HCEC 1CT (cell line): ENCODE measurements around the gene MYO7B.
A peak's percentile ranks its signal among the peaks of the same experiment; 100 is the strongest.
"Not testable (repeated sequence)": the region's sequence is repeated elsewhere in the genome, so short reads cannot be mapped to it uniquely, and the experiment has no call there.

Experiments
- DNase-seq: peaks from one replicate; pipeline ENCODE4 v3.0.0-alpha.2; 2017

MYO7B gene

DNA sequence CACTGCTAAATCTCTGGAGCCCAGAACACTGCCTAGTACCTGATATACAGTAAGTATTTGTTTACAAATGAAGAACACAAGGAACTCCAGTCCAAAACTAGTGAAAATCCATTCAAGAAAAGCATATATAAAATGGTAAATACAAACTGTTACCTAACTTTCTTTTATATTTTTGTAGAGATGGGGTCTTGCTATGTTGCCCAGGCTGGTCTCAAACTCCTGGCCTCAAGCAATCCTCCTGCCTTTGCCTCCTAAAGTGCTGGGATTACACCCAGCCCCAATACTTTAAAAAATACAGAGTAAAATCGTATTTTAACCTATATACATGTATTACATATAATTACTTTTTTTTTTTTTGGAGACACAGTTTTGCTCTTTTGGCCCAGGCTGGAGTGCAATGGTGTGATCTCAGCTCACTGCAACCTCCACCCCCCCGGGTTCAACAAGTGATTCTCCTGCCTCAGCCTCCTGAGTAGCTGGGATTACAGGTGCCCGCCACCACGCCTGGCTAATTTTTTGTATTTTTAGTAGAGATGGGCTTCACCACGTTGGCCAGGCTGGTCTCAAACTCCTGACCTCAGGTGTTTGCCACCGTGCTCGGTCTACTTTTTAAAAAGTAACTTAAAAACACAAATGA is 11.2 kb upstream of the MYO7B start:
- not testable (repeated sequence) for DNase-seq

DNA sequence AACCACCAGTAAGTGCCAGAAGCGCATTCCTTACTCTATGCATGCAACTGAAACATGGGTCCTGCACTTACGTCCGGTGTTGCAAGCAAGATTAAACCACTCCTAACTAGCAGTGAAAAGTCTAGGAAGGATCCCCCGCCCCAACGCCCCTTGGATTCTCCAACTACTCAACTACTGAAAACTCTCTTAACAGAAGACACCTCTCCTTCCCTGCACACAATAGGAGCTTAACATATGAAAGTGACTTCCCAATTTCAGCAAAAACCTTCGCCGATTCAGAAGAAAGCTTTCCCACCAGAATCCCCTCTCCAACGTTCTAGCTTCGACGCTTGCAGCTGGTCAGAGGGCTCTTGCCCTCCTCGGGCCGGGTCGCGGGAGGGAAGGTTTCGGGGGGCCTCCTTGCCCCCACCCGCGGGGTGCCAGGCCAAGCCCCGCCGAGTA is 9.8 kb upstream of the MYO7B start:
- DNase-seq: peak; percentile 43

DNA sequence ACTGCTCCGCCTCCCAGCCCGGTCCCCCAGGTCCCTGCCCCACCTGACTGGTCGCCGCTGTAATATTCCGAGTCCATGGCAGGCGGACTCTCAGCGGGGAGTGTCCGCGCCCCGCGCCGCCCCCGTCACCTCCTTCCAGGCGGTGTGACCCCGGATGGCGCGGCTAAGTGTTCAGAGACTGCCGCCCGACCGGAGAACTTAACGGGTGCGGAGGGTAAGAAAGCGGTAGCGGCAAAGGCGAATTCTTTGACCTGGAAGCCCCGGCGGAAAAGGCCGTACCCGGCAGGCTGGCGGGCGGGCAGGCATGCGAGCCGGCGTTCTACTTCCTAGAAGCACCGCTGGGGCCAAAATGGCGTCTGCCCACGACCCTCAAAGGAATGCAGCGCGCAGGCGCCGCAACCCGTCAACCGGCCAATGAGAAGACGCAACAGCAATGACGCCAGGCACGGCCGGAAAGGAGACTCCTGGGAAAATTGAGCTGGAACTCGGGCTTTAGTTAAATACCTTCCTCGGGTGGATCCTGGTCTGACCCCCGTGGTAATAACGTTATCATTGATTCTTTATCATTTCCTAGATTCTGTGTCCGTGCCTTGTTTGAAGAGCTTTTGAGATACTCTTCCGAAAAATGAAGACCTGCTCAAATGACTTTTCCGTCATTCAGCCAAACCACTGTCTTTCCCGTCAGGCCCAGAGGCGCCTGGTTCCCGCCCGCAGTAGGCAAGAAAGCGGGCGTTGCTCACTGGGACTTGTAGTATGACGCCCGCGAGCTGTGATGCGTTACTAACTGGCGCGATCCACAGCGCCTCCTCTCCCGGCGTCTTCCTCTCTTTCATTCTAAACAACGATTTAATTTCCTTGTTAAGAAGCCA is 9.1 kb upstream of the MYO7B start, which contains the start of gene IWS1:
IWS1 (minus strand) TSS at position 358 of the 869 bp plus-strand sequence; CDS start at position 77, 281 bp downstream.
- peak; percentile 96 for DNase-seq

DNA sequence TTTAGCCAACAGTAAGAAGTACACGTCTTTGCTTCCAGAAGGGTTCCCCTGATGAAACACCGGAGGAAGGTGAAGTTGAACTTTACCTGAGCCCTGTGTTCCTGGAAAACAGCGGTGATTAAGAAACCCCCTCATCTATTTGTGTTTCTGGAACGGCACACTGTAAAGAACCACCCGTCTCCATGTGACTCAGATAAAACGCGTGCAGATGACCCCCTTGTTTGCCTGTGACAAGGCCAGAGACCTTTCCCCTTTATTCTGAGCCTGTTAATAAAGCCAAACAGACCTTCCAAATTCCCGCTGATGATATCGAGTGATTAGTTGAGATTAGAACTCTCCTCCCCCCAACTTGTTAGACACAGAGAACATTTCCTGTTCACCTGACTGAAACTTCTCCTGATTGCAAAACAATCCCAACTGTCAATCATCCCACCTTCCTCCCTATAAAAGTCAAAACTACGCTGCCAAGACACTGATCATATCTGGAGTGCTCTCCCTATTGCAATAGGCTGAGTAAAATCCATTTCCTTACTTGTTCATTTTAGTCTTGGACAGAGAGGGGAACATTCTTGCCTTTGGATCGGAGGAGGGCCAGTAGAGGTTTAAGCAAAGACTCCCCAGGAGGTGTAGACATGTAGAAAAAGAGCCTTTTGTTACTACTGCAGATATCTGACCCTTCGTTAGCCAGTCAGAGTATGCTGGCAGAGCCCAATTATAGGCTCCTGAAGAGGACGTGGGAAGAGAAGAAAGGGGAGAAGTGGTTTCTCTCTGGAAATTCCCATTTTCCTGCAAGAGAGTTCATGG is 8.3 kb upstream of the MYO7B start:
- no peak for DNase-seq

DNA sequence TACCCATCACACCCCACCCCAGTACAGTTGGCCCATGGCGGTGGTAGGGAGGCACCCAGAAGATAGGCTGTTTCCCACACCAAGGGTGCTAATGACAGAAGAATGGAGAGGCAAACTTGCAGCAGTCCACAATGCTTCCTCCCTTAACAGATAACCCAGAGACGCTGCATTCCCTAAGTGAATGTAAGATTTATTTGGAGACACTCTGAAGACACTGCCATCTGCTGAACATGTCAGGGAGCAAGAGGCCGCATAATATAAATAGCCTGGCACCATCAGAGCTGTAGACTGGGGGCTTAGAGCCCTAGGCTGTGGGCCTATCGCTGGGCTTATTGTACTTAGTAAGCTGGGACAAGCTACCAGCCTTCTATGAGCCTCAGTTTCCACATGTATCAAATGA is 7.0 kb upstream of the MYO7B start:
- no peak for DNase-seq

DNA sequence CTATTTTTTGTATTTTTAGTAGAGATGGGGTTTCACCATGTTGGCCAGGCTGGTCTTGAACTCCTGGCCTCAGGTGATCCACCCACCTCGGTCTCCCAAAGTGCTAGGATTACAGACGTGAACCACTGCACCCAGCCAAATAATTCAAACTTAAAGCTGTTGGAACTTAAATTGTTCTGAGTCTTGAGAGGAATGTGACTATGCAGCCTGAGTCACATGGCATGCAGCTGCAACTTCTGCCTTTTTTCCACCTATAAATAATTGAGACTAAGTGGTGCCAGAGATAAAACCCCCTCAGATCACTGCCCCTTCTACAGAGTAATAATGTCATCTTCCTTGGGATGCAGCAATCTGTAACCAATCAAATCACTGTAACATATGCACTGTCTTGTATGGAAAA is 6.1 kb upstream of the MYO7B start:
- DNase-seq: not testable (repeated sequence)

DNA sequence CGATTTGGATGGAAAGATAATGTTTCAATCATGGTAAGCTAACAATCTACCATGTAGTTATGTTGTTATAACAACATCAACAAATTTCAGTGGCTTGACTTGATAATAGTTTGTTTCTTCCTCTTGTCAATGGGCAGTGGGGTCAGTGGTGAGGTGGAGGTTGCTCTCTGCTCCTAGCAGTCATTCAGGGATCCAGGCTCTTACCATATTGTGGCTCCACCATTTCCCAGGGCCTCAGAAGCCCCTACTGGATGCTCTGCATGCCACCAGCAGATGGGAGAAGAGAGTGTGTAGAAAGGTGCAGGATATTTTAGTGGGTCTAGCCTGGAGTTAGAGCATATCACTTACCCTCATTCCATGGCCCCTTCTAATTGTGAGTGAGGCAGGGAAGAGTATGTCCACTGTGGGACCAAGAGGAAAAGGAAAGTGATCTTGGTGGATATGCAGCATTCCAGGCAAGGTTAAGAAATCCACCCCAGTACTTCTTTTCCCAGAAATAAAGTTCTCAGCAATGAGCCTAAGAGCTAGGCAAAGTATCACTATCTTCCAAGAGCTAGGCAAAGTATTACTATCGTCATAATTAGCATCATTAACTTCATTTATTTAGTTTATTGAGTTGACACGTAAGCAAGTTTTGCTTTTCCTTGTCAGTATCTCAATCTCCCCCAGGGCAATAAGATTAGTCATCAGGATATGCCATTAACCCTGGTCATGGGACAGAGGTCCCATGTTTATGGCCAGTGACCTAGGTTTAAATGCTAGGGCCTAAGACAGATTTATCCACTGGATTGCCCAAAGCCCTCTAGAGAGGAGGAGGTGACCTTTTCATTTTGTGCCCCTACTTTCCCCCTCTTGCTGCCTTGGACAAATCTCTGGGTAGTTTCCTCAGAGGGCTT is 5.0 kb upstream of the MYO7B start:
- no peak for DNase-seq

DNA sequence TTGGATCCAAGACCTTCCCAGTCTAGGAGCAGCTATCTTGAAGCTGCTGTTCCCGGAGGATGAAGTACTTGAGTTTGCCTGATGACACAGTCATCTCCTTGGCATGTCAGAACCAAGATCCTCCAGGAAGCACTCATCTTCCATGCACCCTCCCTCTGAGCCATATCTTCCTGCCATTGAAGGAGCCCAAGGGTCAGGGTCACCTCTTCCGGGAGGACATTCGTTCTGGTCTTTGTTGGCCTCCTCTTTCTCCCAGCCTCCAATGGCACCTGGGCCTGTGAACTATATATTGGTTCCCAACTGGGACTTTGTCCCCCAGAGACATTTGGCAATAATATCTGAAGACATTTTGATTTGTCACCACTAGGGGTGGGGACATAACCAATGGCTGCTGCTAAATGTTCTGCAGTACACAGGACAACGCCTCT is 4.2 kb upstream of the MYO7B start:
- no peak for DNase-seq

DNA sequence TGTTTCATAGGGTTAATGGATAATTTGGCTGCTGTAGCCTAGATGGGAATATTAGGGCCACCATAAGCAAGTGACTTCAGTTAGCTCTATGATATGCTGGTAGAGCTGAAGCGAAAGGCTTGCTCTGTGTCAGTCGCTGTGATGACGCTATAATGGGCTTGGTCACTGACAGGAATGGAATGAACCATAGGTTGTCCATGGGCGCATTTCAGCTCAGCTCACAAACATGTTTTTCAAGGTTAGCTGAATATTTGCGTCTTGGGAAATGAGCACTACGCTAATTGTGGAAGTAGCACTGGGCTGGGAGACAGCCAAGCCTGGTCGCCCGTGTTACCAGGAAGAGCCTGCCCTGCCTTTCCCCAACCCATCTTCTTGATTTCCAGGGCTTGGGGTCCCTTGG is 3.2 kb upstream of the MYO7B start:
- no peak for DNase-seq

DNA sequence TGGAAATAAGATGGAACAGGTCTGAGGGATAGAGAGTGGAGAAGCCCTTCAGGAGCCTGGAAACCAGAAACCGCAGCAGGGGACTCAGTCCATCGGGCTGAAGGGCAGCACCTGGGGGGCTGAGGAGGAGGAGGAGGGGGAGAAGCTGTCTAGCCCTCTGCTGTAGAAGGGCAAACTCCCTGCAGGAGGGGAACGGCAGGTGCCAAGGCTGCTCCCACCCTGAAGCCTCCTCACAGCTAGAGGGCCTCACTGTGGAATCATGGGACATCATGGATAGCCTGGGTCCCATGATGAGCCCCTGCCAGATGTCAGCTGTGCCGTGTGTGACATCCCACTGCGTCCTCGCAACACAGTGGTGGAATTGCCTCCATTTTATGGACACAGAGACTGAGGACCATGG is 435 bp downstream of the MYO7B start:
- no peak for DNase-seq

DNA sequence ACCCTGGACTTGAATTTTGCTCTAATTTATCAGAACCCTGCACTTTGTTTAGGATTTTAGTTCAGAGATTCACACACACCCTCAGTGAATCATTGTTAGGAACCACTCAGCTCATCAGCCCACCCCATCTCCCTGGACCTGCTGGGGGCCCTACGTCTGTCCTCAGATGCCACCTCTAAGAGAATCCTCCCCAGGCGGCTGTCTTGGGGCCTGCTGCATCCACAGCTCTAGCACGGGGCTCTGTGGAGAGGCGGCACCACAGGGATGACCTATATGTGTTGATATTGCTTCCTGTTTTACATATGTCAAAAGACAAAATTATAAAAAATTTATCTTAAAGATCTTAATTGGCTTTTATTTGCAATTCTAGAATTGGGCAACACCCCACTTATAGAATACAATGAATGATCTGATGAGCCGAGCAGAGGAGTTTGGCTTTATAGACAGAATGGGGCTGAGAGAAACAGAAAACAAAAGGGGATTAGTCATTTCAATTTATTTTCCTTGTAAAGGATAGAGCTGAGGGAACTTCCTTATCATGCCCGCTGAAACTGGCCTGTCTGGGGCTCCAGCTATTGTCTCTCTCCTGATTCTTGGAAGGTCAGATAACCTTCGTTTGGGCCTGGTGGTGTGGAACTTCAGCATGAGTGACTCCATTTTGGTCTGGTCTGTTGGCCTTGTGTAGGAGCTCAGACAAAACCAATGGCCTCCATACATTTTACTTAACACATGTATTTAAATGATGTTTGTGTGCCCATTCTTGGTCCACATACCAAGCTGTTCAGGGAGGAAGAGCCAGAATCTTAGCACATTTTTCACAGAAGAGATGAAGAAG is 1.4 kb downstream of the MYO7B start:
- DNase-seq: no peak

DNA sequence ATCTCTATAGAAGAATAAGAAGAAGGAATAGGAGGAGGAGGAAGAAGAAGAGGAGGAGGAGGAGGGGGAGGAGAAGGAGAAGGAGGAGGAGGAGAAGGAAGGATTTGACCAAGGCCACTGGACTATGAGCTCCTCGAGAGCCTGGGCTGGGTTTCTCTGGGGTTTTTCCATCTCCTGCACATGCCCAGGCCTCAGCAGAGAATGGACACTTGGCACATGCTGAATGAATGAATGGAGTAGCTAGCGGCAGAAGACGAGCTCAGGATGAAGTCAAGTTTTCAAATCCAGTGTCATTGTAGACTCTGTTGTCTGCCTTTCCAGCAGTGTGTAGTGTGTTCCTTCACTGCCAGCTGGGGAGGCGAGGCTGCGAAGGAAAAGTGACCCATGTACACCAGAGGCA is 2.2 kb downstream of the MYO7B start:
- DNase-seq: no peak

DNA sequence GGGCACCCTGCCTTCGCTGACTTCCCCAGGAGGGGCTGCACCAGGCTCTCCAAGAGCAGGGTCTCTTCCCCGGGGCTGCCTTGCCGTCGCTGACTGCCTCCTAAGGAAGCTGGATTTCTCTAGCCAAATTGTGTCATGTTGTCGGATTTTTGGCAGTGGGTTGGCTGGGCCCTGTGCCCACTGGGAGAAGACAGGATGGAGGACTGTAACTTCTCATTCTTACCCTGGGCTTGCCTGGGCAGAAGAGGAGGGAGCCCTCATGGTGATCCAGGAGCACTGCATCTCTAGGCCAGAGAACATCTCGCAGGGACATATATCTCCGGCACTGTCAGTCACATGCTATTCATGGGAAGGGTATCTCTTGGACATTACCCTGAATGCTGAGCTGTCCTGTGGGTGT is 6.3 kb downstream of the MYO7B start:
- DNase-seq: no peak

DNA sequence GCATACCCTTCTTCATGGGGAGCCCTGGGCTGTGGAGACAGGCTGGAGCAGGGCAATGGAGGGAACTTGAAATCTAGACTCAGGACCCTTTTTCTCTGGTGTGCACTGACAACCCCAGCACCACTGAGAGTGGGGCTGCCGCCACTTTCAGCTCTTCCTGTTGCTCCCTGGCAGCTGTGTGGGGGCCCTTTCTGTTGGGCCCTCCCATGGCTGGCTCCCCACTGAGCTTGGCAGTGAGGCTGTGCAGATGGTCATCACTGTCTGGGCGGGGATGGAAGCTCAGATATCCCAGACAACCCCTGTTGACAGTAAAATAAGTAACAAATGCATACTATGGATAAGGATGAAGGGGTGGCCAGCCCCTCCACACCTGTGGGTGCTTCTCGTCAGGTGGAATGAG is 6.7 kb downstream of the MYO7B start:
- DNase-seq: no peak

DNA sequence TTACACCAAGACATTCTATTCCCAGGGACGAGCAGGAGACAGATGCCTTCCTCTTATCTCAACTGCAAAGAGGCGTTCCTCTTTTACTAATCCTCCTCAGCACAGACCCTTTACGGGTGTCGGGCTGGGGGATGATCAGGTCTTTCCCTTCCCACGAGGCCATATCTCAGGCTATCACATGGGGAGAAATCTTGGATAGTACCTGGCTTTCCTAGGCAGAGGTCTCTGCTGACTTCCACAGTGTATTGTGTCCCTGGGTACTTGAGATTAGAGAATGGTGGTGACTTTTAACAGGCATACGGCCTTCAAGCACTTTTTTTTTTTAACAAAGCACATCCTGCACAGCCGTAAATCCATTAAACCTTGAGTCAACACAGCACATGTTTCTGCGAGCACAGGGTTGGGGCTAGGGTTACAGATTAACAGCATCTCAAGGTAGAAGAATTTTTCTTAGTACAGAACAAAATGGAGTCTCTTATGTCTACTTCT is 7.6 kb downstream of the MYO7B start:
- not testable (repeated sequence) for DNase-seq

DNA sequence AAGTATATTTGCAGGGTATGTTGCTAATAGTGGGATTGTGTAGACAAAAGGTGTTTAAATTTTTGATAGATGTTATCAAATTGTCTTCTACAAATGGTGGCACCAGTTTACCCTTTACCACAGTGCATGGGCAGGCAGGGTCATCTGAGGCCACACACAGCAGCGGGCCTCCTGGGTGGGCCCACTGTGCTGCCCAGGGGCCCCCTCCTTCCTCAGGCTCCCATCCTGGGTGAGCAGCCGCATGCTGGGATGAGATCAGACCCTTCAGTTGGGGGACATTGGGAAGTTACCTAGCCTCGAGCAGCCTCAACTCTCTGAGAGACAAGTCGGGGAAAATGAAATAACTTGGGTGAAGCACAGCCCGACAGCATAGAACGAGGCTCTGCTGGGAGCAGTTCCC is 9.7 kb downstream of the MYO7B start:
- no peak for DNase-seq

DNA sequence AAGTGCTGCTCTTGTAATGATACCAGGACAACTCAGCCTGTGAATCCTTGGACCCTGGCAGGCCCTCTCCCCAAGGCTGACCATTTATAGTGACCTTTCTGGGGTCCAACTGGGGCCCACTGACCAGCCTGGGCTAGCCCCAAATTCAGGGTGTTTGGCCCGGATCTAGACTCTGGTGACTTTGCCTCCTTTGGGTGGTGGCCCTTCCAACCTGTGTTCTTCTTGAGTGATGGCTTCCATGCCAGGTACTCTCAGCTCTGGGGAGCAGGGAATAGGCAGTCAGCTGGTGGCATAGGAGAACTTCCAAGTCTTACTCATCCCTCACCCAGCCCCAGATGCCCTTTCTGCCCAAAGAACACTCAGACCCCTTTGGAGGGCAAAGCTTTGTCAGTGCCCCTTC is 10.3 kb downstream of the MYO7B start:
- DNase-seq: no peak

DNA sequence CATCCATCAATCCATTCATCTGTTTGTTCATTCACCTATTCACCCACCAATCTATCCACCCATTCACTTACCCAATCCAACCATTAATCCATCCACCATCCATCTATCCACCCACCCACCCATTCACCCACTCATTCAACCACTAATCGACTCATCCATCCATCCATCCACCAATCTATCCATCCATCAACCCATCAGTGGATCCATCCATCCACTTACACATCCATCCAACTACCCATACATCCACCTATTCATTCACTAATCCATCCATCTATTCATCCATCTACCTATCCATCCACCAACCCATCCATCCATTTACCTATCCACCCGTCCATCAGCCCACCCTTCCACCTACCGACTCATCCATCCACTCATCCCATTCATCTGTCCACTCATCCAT is 11.3 kb downstream of the MYO7B start:
- no peak for DNase-seq

DNA sequence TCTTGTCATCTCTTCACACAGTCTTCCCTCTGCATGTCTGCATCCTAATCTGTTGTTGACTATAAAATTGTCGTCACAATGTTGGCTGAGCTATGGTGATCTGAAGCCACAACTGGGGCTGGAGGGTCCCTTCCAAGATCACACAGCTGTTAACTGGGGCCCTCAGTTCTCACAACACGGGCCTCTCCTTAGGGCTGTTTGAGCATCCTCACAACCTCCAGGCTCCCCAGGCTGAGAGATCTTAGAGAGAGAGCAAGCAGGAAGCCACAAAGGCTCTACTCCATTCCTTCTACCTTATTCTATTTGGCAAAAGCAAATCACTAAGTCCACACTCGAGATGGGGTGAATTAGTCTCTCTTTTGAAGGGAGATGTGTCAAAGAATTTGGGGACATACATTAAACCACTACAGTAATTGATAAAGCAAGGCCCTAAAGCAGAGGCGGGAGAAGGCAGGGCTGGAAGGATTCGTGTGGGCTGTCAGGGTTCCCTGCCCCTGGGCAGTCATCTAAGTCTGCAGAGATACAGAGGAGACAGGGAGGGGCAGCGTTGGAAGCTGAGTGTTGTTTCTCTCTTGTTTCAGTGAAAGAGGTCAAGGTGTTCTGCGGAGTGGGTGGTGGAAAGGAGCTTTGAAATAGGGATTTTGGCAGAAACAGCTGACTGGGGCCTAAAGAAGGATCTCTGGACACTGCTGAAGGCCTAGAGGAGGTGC is 15.9 kb downstream of the MYO7B start:
- DNase-seq: no peak

DNA sequence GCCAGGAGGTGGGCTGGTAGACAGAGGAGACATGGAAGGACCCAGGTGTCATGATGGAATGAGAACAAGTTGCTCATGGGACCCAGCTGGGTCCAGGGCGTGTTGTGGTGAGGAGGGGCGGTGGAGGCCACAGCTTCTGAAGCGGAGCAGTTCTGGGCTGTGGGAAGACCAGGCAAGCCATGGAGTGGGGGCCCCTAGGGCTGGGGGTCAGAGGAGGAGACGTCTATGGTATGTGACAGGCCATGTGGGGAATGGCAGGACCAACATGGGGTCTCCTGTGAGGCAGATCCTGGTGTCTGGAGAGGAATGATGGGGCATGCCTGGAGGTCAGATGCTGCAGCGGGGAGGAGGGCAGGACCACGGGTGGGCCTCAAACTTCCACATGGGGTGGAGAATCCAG is 16.9 kb downstream of the MYO7B start:
- no peak for DNase-seq

DNA sequence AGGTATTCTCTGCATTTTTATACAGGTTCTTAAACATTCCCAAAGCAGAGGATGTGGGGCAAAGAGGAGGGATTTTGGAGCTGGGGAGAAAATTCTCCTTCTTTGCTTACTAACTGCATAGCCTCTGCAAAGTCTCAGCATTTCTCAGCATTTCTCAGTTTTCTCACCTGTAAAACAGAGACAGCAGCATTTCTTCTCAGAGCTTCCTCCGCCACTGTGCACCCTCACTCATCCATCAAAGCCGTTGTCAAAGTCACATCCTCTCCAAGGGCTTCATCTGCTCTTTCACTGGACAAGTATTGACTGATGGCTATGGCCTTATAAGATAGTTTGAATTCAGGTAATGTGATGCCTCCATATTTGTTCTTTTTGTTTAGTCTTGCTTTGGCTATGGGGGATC is 17.4 kb downstream of the MYO7B start:
- DNase-seq: no peak
